SK-N-SH (cell line): ENCODE results near the gene PLXDC1. TPM values are rescaled to one million over a fixed set of nuclear protein-coding genes. Genes with fewer than 3 reads are reported as not detected.

Experiments used
- CTCF ChIA-PET: fragments of 300-600, 350-600 bp; formaldehyde crosslinking; extraction: SDS; loops from one replicate; lab custom pipeline; 2021; lab: Yijun Ruan, JAX
- POLR2A ChIA-PET: fragments of 350-600 bp; sonication (Branson Sonifier 250); formaldehyde crosslinking; extraction: SDS; loops from one replicate; lab custom pipeline; 2020; ENCODE audit warnings: antibody characterized with exemption, inconsistent platforms; lab: Yijun Ruan, JAX
- DNase-seq: peaks from one replicate; pipeline ENCODE4 v3.0.0; 2012
- H2AFZ ChIP-seq: fragments of 200-600 bp; sonication (generic); 2 replicates; pipeline ENCODE4 v1.8.1; 2016; ENCODE audit warnings: antibody characterized with exemption, mild to moderate bottlenecking, low read depth
- H3F3A ChIP-seq: fragments of 200-600 bp; sonication (generic); replicated peaks from 2 replicates; pipeline ENCODE3; 2016; ENCODE audit warnings: antibody characterized with exemption, mild to moderate bottlenecking; ENCODE audit not compliant: insufficient read depth
- H3K27ac ChIP-seq, 2 experiments: fragments of 200-500 bp in 1 of 2; fragments of 200-600 bp in 1 of 2; sonication (Bioruptor generic) in 1 of 2; sonication (generic), shearing (Covaris generic) in 1 of 2; 2 replicates each; pipeline versions ENCODE4 v1.5.1 to v1.6.1; 2014 to 2016; ENCODE audit warnings: low read depth in 2 of 2, inconsistent platforms in 1 of 2, low read length in 1 of 2, mild to moderate bottlenecking in 1 of 2, mixed read lengths in 1 of 2
- H3K27me3 ChIP-seq: fragments of 200-600 bp; sonication (generic), shearing (Covaris generic); 2 replicates; pipeline ENCODE4 v1.6.1; 2016; ENCODE audit warnings: mixed run types; ENCODE audit not compliant: insufficient read depth
- H3K36me3 ChIP-seq, 2 experiments: fragments of 200-500 bp in 1 of 2; fragments of 200-600 bp in 1 of 2; sonication (Bioruptor generic) in 1 of 2; sonication (generic) in 1 of 2; replicated peaks in 1 of 2; 2 replicates each; pipeline versions ENCODE3 to v1.5.1; 2014 to 2016; ENCODE audit warnings: low read length in 1 of 2, mild to moderate bottlenecking in 1 of 2; ENCODE audit not compliant: insufficient read depth in 2 of 2, control insufficient read depth in 1 of 2
- H3K4me1 ChIP-seq, 2 experiments: fragments of 200-500 bp in 1 of 2; fragments of 200-600 bp in 1 of 2; sonication (Bioruptor generic) in 1 of 2; sonication (generic), shearing (Covaris generic) in 1 of 2; 2 replicates each; pipeline versions ENCODE4 v1.5.1 to v1.6.1; 2014 to 2016; ENCODE audit warnings: low read depth in 1 of 2, low read length in 1 of 2, mixed run types in 1 of 2; ENCODE audit not compliant: insufficient read depth in 2 of 2, control insufficient read depth in 1 of 2
- H3K4me2 ChIP-seq: fragments of 200-600 bp; sonication (generic), shearing (Covaris generic); 2 replicates; pipeline ENCODE4 v1.6.1; 2017; ENCODE audit warnings: mixed run types
- H3K4me3 ChIP-seq, 2 experiments: fragments of 200-500 bp in 1 of 2; fragments of 200-600 bp in 1 of 2; sonication (Bioruptor generic) in 1 of 2; sonication (generic), shearing (Covaris generic) in 1 of 2; 2 replicates each; pipeline versions ENCODE4 v1.5.1 to v1.8.1; 2014 to 2016; ENCODE audit warnings: low read depth in 2 of 2, inconsistent platforms in 1 of 2, low read length in 1 of 2, mild to moderate bottlenecking in 1 of 2, mixed read lengths in 1 of 2, moderate library complexity in 1 of 2
- H3K79me2 ChIP-seq: fragments of 200-600 bp; sonication (generic); 2 replicates; pipeline ENCODE4 v1.8.1; 2017; ENCODE audit warnings: mild to moderate bottlenecking; ENCODE audit not compliant: insufficient read depth
- H3K9ac ChIP-seq: fragments of 200-600 bp; sonication (generic); 2 replicates; pipeline ENCODE4 v1.6.1; 2017; ENCODE audit warnings: mixed run types
- H3K9me2 ChIP-seq: fragments of 200-600 bp; sonication (generic); 2 replicates; pipeline ENCODE4 v1.6.1; 2017; ENCODE audit warnings: mixed run types
- H3K9me3 ChIP-seq: fragments of 200-600 bp; sonication (generic); 2 replicates; pipeline ENCODE4 v1.6.1; 2017; ENCODE audit warnings: mixed run types, mild to moderate bottlenecking, moderate library complexity
- H4K20me1 ChIP-seq: fragments of 200-600 bp; sonication (generic); 2 replicates; pipeline ENCODE4 v1.6.1; 2017; ENCODE audit warnings: mild to moderate bottlenecking, mixed run types; ENCODE audit not compliant: insufficient read depth
- CTCF ChIP-seq: fragments of 200-600 bp; sonication (generic); IDR thresholded peaks from 2 replicates; pipeline ENCODE4 v1.6.1; 2017; ENCODE audit warnings: antibody characterized with exemption, mild to moderate bottlenecking, moderate library complexity
- EZH2phosphoT487 ChIP-seq: fragments of 200-600 bp; sonication (generic); IDR thresholded peaks from 2 replicates; pipeline ENCODE4 v1.6.1; 2017; ENCODE audit warnings: low read depth, mixed run types, mild to moderate bottlenecking, antibody characterized with exemption, moderate library complexity, borderline replicate concordance
- FOXJ3 ChIP-seq: sonication (generic); formaldehyde crosslinking; IDR thresholded peaks from 2 replicates; pipeline ENCODE4 v1.5.1; 2020; ENCODE audit warnings: mild to moderate bottlenecking, missing genetic modification reagents
- FOXM1 ChIP-seq: IDR thresholded peaks from 2 replicates; pipeline ENCODE4 v1.4.0; 2012; ENCODE audit warnings: low read depth, mild to moderate bottlenecking
- GATA2 ChIP-seq: sonication (generic); formaldehyde crosslinking; IDR thresholded peaks from 2 replicates; pipeline ENCODE4 v1.5.0; 2020; ENCODE audit warnings: mild to moderate bottlenecking, missing genetic modification reagents
- JUND ChIP-seq: IDR thresholded peaks from 2 replicates; pipeline ENCODE4 v1.4.0; 2012
- NRF1 ChIP-seq: IDR thresholded peaks from 2 replicates; pipeline ENCODE4 v1.6.1; 2012; ENCODE audit warnings: low read depth, mild to moderate bottlenecking, low read length
- POLR2AphosphoS5 ChIP-seq: IDR thresholded peaks from 2 replicates; pipeline ENCODE4 v1.6.1; 2012; ENCODE audit warnings: low read depth, low read length
- RCOR1 ChIP-seq: fragments of 150-350 bp; IDR thresholded peaks from 2 replicates; pipeline ENCODE4 v1.6.1; 2017; ENCODE audit warnings: antibody characterized with exemption, low read length
- REST ChIP-seq: IDR thresholded peaks from 2 replicates; pipeline ENCODE4 v1.6.1; 2012; ENCODE audit warnings: mild to moderate bottlenecking, low read depth, low read length, moderate library complexity
- RFX5 ChIP-seq: IDR thresholded peaks from 2 replicates; pipeline ENCODE4 v1.6.1; 2012; ENCODE audit warnings: mild to moderate bottlenecking, improper control_type of control experiment, low read length
- RXRA ChIP-seq: IDR thresholded peaks from 2 replicates; pipeline ENCODE4 v1.4.0; 2012; ENCODE audit warnings: low read depth, mild to moderate bottlenecking, borderline replicate concordance
- SIN3A ChIP-seq: IDR thresholded peaks from 2 replicates; pipeline ENCODE4 v1.6.1; 2012; ENCODE audit warnings: low read depth, mild to moderate bottlenecking, low read length, moderate library complexity, borderline replicate concordance
- SMC3 ChIP-seq: IDR thresholded peaks from 2 replicates; pipeline ENCODE4 v1.6.1; 2012; ENCODE audit warnings: low read depth, low read length, improper control_type of control experiment
- WGBS: methylation state at CpG from one replicate; pipeline ENCODE4 v1.1.6; 2017; ENCODE audit warnings: low lambda C conversion rate; 5-methylcytosine and 5-hydroxymethylcytosine counted together
- polyA plus RNA-seq, 3 experiments: library from polyadenylated mRNA; depleted of rRNA; stranded (reverse); fragments of >200 nt; gene quantifications; 2 replicates each; pipeline ENCODE4 v1.2.3, GENCODE V29; 2012

PLXDC1 gene
- polyA plus RNA-seq, 1 of the 3 experiments (the other 2 are of a cell fraction), result 1.5 TPM

- no peak for TF ChIP-seq REST
- TF ChIP-seq NRF1, result no peak
- TF ChIP-seq FOXJ3, result no peak
- TF ChIP-seq, all 33 proteins: peak for 0
Observed at GRCh38 chr17:39183720-39184119, 32.3 kb upstream of the PLXDC1 start (continued).

- Histone ChIP-seq H4K20me1 (no peaks in the 10 kb centered on the region), H3K4me3 (no peak overlapping the region), H3K9ac (no peak overlapping the region), H3K27ac (no peak overlapping the region), H3K27me3 (no peaks in the 10 kb centered on the region), H3K4me2 (no peak overlapping the region), H3F3A (peaks cover 3% of the 10 kb centered on the region), H3K9me3 (no peaks in the 10 kb centered on the region), H3K79me2 (no peaks in the 10 kb centered on the region), H2AFZ (no peak overlapping the region), H3K36me3 (peaks cover 35 to 36% of the 10 kb centered on the region in 2 experiments), H3K9me2 (no peaks in the 10 kb centered on the region), H3K4me1 (no peaks in the 10 kb centered on the region)
- POLR2A ChIA-PET, result no interaction called here
- no peak for DNase-seq
- WGBS, result 92% methylated on average over 5 of the region's 5 CpGs
- TF ChIP-seq RFX5 (no peak), POLR2AphosphoS5 (no peak), REST (no peak), SIN3A (no peak), JUND (no peak), CTCF (no peak), RXRA (no peak), FOXM1 (no peak), EZH2phosphoT487 (no peak), SMC3 (no peak), RCOR1 (no peak), GATA2 (CRISPR knock-in tag) (no peak)
- CTCF ChIA-PET, result interaction anchor here (0.7 to 2.9 kb wide), 6 partner anchors 8 to 200 kb away, joined by 3 to 21 read pairs (median 3); no protein-coding TSS in a partner anchor
Observed at GRCh38 chr17:39183045-39183444, 31.6 kb upstream of the PLXDC1 start.
